ENCODE results near the gene ATP8A1. TPM values are rescaled to one million over a fixed set of nuclear protein-coding genes. Genes with fewer than 3 reads are reported as not detected.
"Not testable (repeated sequence)": the region's sequence is repeated elsewhere in the genome, so short reads cannot be mapped to it uniquely, and the experiment has no call there.

The ATP8A1 gene
- total RNA-seq, 1 experiment from 2014 or later, result 0.42 TPM

GRCh38 chr4:42483426-42484379 lies 173.2 kb downstream of the ATP8A1 start:
- Histone ChIP-seq H3K27ac (no peak overlapping the region), H3K9me3 (replicated peaks) (no peaks in the 10 kb centered on the region)
- DNase-seq (ENCODE audit: low read depth in 1 of 2, low spot score in 2 of 2), result no peak

GRCh38 chr4:42482516-42483327 lies 174.2 kb downstream of the ATP8A1 start:
- H3K4me3 ChIP-seq, result no peak overlapping the region
- DNase-seq (ENCODE audit: low read depth in 1 of 2, low spot score in 2 of 2), result no peak

More at GRCh38 chr4:42483426-42484379, 173.2 kb downstream of the ATP8A1 start:
- Histone ChIP-seq H3K27me3 (replicated peaks) (no peaks in the 10 kb centered on the region), H3K4me1 (replicated peaks) (no peaks in the 10 kb centered on the region), H3K4me3 (no peak overlapping the region), H3K36me3 (no peaks in the 10 kb centered on the region)

GRCh38 chr4:42480717-42481116 lies 176.2 kb downstream of the ATP8A1 start:
- H3K4me1 ChIP-seq (replicated peaks), result no peaks in the 10 kb centered on the region
- no peaks in the 10 kb centered on the region for H3K36me3 ChIP-seq
- H3K9me3 ChIP-seq (replicated peaks), result no peaks in the 10 kb centered on the region
- no peak overlapping the region for H3K4me3 ChIP-seq
- H3K27me3 ChIP-seq (replicated peaks), result no peaks in the 10 kb centered on the region
- no peak overlapping the region for H3K27ac ChIP-seq
- DNase-seq (ENCODE audit: low read depth in 1 of 2, low spot score in 2 of 2), result no peak

More at GRCh38 chr4:42482516-42483327, 174.2 kb downstream of the ATP8A1 start:
- H3K9me3 ChIP-seq (replicated peaks), result no peaks in the 10 kb centered on the region
- H3K27ac ChIP-seq, result no peak overlapping the region
- H3K4me1 ChIP-seq (replicated peaks), result no peaks in the 10 kb centered on the region
- no peaks in the 10 kb centered on the region for H3K36me3 ChIP-seq
- H3K27me3 ChIP-seq (replicated peaks), result no peaks in the 10 kb centered on the region

GRCh38 chr4:42480281-42480680 lies 176.6 kb downstream of the ATP8A1 start:
- Histone ChIP-seq H3K4me1 (replicated peaks) (no peaks in the 10 kb centered on the region), H3K36me3 (no peaks in the 10 kb centered on the region), H3K27ac (no peak overlapping the region), H3K9me3 (replicated peaks) (no peaks in the 10 kb centered on the region), H3K4me3 (no peak overlapping the region), H3K27me3 (replicated peaks) (no peaks in the 10 kb centered on the region)
- no peak for DNase-seq (ENCODE audit: low read depth in 1 of 2, low spot score in 2 of 2)

GRCh38 chr4:42478946-42479345 lies 178.0 kb downstream of the ATP8A1 start:
- Histone ChIP-seq H3K9me3 (replicated peaks) (no peaks in the 10 kb centered on the region), H3K27ac (no peak overlapping the region), H3K27me3 (replicated peaks) (no peaks in the 10 kb centered on the region), H3K4me3 (no peak overlapping the region), H3K4me1 (replicated peaks) (no peaks in the 10 kb centered on the region), H3K36me3 (no peaks in the 10 kb centered on the region)
- no peak for DNase-seq (ENCODE audit: low read depth in 1 of 2, low spot score in 2 of 2)

- no peak overlapping the region for H3K27ac ChIP-seq
- H3K27me3 ChIP-seq (replicated peaks), result no peaks in the 10 kb centered on the region
- H3K4me1 ChIP-seq (replicated peaks), result no peaks in the 10 kb centered on the region
- no peak for DNase-seq (ENCODE audit: low read depth in 1 of 2, low spot score in 2 of 2)
- H3K36me3 ChIP-seq, result no peaks in the 10 kb centered on the region
- no peak overlapping the region for H3K4me3 ChIP-seq
- H3K9me3 ChIP-seq (replicated peaks), result no peaks in the 10 kb centered on the region
Observed at GRCh38 chr4:42478509-42478908, 178.4 kb downstream of the ATP8A1 start.

- no peaks in the 10 kb centered on the region for H3K27me3 ChIP-seq (replicated peaks)
- DNase-seq (ENCODE audit: low read depth in 1 of 2, low spot score in 2 of 2), result no peak
- no peaks in the 10 kb centered on the region for H3K36me3 ChIP-seq
- H3K27ac ChIP-seq, result no peak overlapping the region
- no peaks in the 10 kb centered on the region for H3K4me1 ChIP-seq (replicated peaks)
- H3K4me3 ChIP-seq, result no peak overlapping the region
- H3K9me3 ChIP-seq (replicated peaks), result no peaks in the 10 kb centered on the region
Observed at GRCh38 chr4:42474406-42474805, 182.5 kb downstream of the ATP8A1 start.

- Histone ChIP-seq H3K36me3 (no peaks in the 10 kb centered on the region), H3K4me1 (replicated peaks) (no peaks in the 10 kb centered on the region)
Observed at GRCh38 chr4:42473071-42473684, 183.7 kb downstream of the ATP8A1 start.

GRCh38 chr4:42471896-42472295 lies 185.0 kb downstream of the ATP8A1 start:
- no peaks in the 10 kb centered on the region for H3K27me3 ChIP-seq (replicated peaks)
- no peak for DNase-seq (ENCODE audit: low read depth in 1 of 2, low spot score in 2 of 2)
- no peak overlapping the region for H3K27ac ChIP-seq
- H3K36me3 ChIP-seq, result no peaks in the 10 kb centered on the region
- no peak overlapping the region for H3K4me3 ChIP-seq
- no peaks in the 10 kb centered on the region for H3K9me3 ChIP-seq (replicated peaks)
- H3K4me1 ChIP-seq (replicated peaks), result no peaks in the 10 kb centered on the region

More at GRCh38 chr4:42473071-42473684, 183.7 kb downstream of the ATP8A1 start:
- DNase-seq (ENCODE audit: low read depth in 1 of 2, low spot score in 2 of 2), result no peak
- Histone ChIP-seq H3K27ac (no peak overlapping the region), H3K4me3 (no peak overlapping the region), H3K9me3 (replicated peaks) (no peaks in the 10 kb centered on the region), H3K27me3 (replicated peaks) (no peaks in the 10 kb centered on the region)

- no peak overlapping the region for H3K4me3 ChIP-seq
- no peak overlapping the region for H3K27ac ChIP-seq
- no peaks in the 10 kb centered on the region for H3K36me3 ChIP-seq
- no peaks in the 10 kb centered on the region for H3K9me3 ChIP-seq (replicated peaks)
- no peak for DNase-seq (ENCODE audit: low read depth in 1 of 2, low spot score in 2 of 2)
- H3K27me3 ChIP-seq (replicated peaks), result no peaks in the 10 kb centered on the region
- H3K4me1 ChIP-seq (replicated peaks), result no peaks in the 10 kb centered on the region
Observed at GRCh38 chr4:42470023-42470422, 186.9 kb downstream of the ATP8A1 start.

GRCh38 chr4:42467777-42468176 lies 189.1 kb downstream of the ATP8A1 start:
- not testable (repeated sequence) for H3K4me1 ChIP-seq (replicated peaks); H3K27ac ChIP-seq; H3K9me3 ChIP-seq (replicated peaks); DNase-seq (ENCODE audit: low read depth in 1 of 2, low spot score in 2 of 2); H3K36me3 ChIP-seq; H3K27me3 ChIP-seq (replicated peaks); H3K4me3 ChIP-seq

- H3K27ac ChIP-seq, result no peak overlapping the region
- DNase-seq (ENCODE audit: low read depth in 1 of 2, low spot score in 2 of 2), result no peak
- no peaks in the 10 kb centered on the region for H3K9me3 ChIP-seq (replicated peaks)
- no peaks in the 10 kb centered on the region for H3K36me3 ChIP-seq
- no peak overlapping the region for H3K4me3 ChIP-seq
- H3K4me1 ChIP-seq (replicated peaks), result no peaks in the 10 kb centered on the region
- no peaks in the 10 kb centered on the region for H3K27me3 ChIP-seq (replicated peaks)
Observed at GRCh38 chr4:42466273-42466844, 190.5 kb downstream of the ATP8A1 start.

- no peaks in the 10 kb centered on the region for H3K27me3 ChIP-seq (replicated peaks)
- no peaks in the 10 kb centered on the region for H3K36me3 ChIP-seq
- no peak overlapping the region for H3K4me3 ChIP-seq
- no peaks in the 10 kb centered on the region for H3K4me1 ChIP-seq (replicated peaks)
- H3K9me3 ChIP-seq (replicated peaks), result no peaks in the 10 kb centered on the region
- no peak for DNase-seq (ENCODE audit: low read depth in 1 of 2, low spot score in 2 of 2)
- H3K27ac ChIP-seq, result no peak overlapping the region
Observed at GRCh38 chr4:42464550-42465094, 192.3 kb downstream of the ATP8A1 start.

Data from SJSA1 (cell line).